ENCODE data around the gene FKTN.

FKTN gene

GRCh38 chr9:105646879-105647594 lies 89.1 kb downstream of the FKTN start:
- TF ChIP-seq TAF1 (IDR thresholded peaks at IDR 0.05; ENCODE audit: borderline replicate concordance, insufficient read depth, low read length): no peak
- TF ChIP-seq FOXP2 (optimal IDR thresholded peaks at IDR 0.05; ENCODE audit: borderline replicate concordance, extremely low read depth, extremely low read length, insufficient read depth): no peak

GRCh38 chr9:105647595-105648349 lies 89.8 kb downstream of the FKTN start:
- TF ChIP-seq REST (IDR thresholded peaks at IDR 0.05; ENCODE audit: insufficient read depth in 1 of 2, low read depth in 2 of 2, low read length in 2 of 2) (no peak), SIN3A (IDR thresholded peaks at IDR 0.05; ENCODE audit: borderline replicate concordance, insufficient read depth, low read length) (no peak), TAF1 (IDR thresholded peaks at IDR 0.05; ENCODE audit: borderline replicate concordance, insufficient read depth, low read length) (no peak), FOXP2 (optimal IDR thresholded peaks at IDR 0.05; ENCODE audit: borderline replicate concordance, extremely low read depth, extremely low read length, insufficient read depth) (no peak), POLR2AphosphoS5 (IDR thresholded peaks at IDR 0.05; ENCODE audit: low read depth, low read length) (no peak)

GRCh38 chr9:105651806-105652205 lies 93.9 kb downstream of the FKTN start:
- no peak for TF ChIP-seq TAF1 (IDR thresholded peaks at IDR 0.05; ENCODE audit: borderline replicate concordance, insufficient read depth, low read length)
- no peak for TF ChIP-seq SIN3A (IDR thresholded peaks at IDR 0.05; ENCODE audit: borderline replicate concordance, insufficient read depth, low read length)
- no peak for TF ChIP-seq REST (IDR thresholded peaks at IDR 0.05; ENCODE audit: insufficient read depth in 1 of 2, low read depth in 2 of 2, low read length in 2 of 2)
- TF ChIP-seq POLR2AphosphoS5 (IDR thresholded peaks at IDR 0.05; ENCODE audit: low read depth, low read length): no peak
- TF ChIP-seq FOXP2 (optimal IDR thresholded peaks at IDR 0.05; ENCODE audit: borderline replicate concordance, extremely low read depth, extremely low read length, insufficient read depth): no peak

- TF ChIP-seq POLR2AphosphoS5 (IDR thresholded peaks at IDR 0.05; ENCODE audit: low read depth, low read length): no peak
- TF ChIP-seq FOXP2 (optimal IDR thresholded peaks at IDR 0.05; ENCODE audit: borderline replicate concordance, extremely low read depth, extremely low read length, insufficient read depth): no peak
- no peak for TF ChIP-seq REST (IDR thresholded peaks at IDR 0.05; ENCODE audit: insufficient read depth in 1 of 2, low read depth in 2 of 2, low read length in 2 of 2)
- no peak for TF ChIP-seq TAF1 (IDR thresholded peaks at IDR 0.05; ENCODE audit: borderline replicate concordance, insufficient read depth, low read length)
- TF ChIP-seq SIN3A (IDR thresholded peaks at IDR 0.05; ENCODE audit: borderline replicate concordance, insufficient read depth, low read length): no peak
Observed at GRCh38 chr9:105656131-105656921, 98.4 kb downstream of the FKTN start.

- no peak for TF ChIP-seq REST (IDR thresholded peaks at IDR 0.05; ENCODE audit: insufficient read depth in 1 of 2, low read depth in 2 of 2, low read length in 2 of 2)
- TF ChIP-seq POLR2AphosphoS5 (IDR thresholded peaks at IDR 0.05; ENCODE audit: low read depth, low read length): no peak
- no peak for TF ChIP-seq SIN3A (IDR thresholded peaks at IDR 0.05; ENCODE audit: borderline replicate concordance, insufficient read depth, low read length)
- TF ChIP-seq FOXP2 (optimal IDR thresholded peaks at IDR 0.05; ENCODE audit: borderline replicate concordance, extremely low read depth, extremely low read length, insufficient read depth): no peak
- TF ChIP-seq TAF1 (IDR thresholded peaks at IDR 0.05; ENCODE audit: borderline replicate concordance, insufficient read depth, low read length): no peak
Observed at GRCh38 chr9:105658351-105658750, 100.4 kb downstream of the FKTN start.

Measured in PFSK-1 (cell line).